ENCODE measurements around the gene OMP.

DNA sequence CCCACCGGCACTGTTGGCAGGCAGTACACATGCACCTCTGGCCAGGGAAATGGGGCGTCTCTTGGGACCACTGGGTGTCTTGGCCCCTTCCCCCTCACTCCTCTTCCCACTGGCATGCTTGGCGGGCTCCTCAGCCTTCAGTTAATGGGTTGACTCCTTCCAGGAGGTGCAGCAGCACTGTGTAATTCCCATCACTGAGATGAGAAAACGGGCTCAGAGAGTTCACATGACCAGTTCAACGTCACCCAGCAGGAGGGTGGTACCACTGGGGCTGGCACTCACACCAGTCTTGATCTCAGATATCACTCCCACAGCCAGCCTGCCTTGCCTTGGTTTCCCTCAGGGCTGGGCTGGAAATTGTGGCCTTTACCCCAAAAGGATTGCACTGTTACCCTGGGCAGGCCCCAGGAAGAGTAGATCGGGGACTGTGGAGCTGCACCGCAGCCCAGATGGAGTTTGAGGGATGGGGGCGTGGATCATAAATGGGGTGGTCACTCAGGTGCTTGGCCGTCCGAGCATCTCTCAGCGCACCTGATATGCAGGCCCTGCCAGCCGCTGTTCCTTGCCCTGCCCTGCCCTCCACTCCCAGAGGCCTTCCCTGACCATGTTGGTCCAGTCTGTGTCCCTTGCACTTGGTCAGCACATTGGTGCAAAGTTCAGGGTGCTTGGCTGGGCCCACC lies 18.9 kb upstream of the OMP start:
- TF ChIP-seq, protein P1, sequence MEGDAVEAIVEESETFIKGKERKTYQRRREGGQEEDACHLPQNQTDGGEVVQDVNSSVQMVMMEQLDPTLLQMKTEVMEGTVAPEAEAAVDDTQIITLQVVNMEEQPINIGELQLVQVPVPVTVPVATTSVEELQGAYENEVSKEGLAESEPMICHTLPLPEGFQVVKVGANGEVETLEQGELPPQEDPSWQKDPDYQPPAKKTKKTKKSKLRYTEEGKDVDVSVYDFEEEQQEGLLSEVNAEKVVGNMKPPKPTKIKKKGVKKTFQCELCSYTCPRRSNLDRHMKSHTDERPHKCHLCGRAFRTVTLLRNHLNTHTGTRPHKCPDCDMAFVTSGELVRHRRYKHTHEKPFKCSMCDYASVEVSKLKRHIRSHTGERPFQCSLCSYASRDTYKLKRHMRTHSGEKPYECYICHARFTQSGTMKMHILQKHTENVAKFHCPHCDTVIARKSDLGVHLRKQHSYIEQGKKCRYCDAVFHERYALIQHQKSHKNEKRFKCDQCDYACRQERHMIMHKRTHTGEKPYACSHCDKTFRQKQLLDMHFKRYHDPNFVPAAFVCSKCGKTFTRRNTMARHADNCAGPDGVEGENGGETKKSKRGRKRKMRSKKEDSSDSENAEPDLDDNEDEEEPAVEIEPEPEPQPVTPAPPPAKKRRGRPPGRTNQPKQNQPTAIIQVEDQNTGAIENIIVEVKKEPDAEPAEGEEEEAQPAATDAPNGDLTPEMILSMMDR (IDR thresholded peaks at IDR 0.05; ENCODE audit: insufficient read depth, low read length), result no peak
- no peak for TF ChIP-seq POLR2AphosphoS5 (IDR thresholded peaks at IDR 0.05; ENCODE audit: low read depth)
- TF ChIP-seq, protein P2, sequence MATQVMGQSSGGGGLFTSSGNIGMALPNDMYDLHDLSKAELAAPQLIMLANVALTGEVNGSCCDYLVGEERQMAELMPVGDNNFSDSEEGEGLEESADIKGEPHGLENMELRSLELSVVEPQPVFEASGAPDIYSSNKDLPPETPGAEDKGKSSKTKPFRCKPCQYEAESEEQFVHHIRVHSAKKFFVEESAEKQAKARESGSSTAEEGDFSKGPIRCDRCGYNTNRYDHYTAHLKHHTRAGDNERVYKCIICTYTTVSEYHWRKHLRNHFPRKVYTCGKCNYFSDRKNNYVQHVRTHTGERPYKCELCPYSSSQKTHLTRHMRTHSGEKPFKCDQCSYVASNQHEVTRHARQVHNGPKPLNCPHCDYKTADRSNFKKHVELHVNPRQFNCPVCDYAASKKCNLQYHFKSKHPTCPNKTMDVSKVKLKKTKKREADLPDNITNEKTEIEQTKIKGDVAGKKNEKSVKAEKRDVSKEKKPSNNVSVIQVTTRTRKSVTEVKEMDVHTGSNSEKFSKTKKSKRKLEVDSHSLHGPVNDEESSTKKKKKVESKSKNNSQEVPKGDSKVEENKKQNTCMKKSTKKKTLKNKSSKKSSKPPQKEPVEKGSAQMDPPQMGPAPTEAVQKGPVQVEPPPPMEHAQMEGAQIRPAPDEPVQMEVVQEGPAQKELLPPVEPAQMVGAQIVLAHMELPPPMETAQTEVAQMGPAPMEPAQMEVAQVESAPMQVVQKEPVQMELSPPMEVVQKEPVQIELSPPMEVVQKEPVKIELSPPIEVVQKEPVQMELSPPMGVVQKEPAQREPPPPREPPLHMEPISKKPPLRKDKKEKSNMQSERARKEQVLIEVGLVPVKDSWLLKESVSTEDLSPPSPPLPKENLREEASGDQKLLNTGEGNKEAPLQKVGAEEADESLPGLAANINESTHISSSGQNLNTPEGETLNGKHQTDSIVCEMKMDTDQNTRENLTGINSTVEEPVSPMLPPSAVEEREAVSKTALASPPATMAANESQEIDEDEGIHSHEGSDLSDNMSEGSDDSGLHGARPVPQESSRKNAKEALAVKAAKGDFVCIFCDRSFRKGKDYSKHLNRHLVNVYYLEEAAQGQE (IDR thresholded peaks at IDR 0.05; ENCODE audit: insufficient replicate concordance, low read depth), result no peak

Data from HL-60 (cell line).